ENCODE results near the gene TNP2. TPM values are rescaled to one million over a fixed set of nuclear protein-coding genes. Genes with fewer than 3 reads are reported as not detected.

TNP2 gene
- total and polyA plus RNA-seq, 8 donors, result not detected

DNA sequence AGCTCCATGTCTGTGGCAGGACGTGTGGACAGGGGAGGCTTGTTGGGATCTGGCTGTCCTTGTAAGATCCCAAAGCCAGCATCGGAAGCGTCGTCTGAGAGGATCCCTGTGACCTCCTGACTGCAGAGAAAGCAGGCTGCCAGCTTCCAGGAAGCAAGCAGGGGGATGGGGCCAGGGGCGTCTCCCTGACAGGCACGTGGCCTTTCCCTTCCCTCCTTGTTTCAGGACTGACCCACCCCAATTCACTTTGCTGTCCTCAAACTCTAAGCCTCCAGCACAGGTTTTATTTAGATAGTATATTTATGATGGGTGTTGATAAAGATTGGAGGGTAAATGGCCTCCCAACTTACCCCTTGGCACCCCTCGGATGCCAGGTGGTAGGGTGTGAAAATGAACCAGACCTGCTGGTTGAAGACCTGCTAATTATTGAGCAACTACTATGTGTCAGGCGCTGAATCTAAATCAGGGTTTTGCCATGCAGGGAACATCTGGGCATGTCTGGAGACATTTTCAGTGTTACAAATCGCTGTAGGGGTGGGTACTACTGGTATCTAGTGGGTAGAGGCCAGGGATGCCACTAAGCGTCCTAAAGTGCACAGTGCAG lies 37.7 kb downstream of the TNP2 start:
- peaks cover 0 to 3% (median 0%) of the 10 kb centered on the region in 3 donors for H3K4me1 ChIP-seq
- TF ChIP-seq, protein P1, sequence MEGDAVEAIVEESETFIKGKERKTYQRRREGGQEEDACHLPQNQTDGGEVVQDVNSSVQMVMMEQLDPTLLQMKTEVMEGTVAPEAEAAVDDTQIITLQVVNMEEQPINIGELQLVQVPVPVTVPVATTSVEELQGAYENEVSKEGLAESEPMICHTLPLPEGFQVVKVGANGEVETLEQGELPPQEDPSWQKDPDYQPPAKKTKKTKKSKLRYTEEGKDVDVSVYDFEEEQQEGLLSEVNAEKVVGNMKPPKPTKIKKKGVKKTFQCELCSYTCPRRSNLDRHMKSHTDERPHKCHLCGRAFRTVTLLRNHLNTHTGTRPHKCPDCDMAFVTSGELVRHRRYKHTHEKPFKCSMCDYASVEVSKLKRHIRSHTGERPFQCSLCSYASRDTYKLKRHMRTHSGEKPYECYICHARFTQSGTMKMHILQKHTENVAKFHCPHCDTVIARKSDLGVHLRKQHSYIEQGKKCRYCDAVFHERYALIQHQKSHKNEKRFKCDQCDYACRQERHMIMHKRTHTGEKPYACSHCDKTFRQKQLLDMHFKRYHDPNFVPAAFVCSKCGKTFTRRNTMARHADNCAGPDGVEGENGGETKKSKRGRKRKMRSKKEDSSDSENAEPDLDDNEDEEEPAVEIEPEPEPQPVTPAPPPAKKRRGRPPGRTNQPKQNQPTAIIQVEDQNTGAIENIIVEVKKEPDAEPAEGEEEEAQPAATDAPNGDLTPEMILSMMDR (IDR thresholded peaks at IDR 0.05), result no peak
- H3K4me3 ChIP-seq, result no peak overlapping the region
- H3K9me3 ChIP-seq, result no peaks in the 10 kb centered on the region
- no peaks in the 10 kb centered on the region for H3K36me3 ChIP-seq
- no peak for ATAC-seq
- no peak for FAIRE-seq
- intact Hi-C loops (cut with DNase I), result no loop called here
- WGBS, 2 donors, result 82 to 88% methylated on average over 10 of the region's 10 CpGs
- H3K27ac ChIP-seq, result no peak overlapping the region
- DNase-seq, result no peak
- H3K27me3 ChIP-seq, result no peaks in the 10 kb centered on the region

DNA sequence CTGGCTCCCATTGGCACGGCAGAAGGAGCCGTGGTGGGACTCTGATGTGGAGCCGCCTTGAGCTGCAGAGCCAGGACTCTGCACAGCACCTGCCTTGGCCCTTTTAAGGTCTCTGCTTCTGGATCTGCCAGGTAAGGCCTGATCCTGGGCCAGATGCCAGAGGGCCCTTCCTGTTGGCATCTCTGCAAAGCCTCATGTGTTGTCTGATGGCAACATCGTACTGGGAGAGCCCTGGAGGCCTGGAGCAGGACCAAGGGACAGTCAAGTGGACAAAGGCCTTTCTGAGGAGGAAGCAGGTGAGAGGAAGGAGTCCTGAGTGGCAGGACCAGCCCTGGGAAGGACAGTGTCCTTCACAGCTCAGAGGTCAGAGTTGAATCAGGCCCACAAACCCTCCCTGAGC lies 39.2 kb downstream of the TNP2 start:
- peak in 3 of 4 donors; percentile 39 to 68 (median 40) for ATAC-seq

DNA sequence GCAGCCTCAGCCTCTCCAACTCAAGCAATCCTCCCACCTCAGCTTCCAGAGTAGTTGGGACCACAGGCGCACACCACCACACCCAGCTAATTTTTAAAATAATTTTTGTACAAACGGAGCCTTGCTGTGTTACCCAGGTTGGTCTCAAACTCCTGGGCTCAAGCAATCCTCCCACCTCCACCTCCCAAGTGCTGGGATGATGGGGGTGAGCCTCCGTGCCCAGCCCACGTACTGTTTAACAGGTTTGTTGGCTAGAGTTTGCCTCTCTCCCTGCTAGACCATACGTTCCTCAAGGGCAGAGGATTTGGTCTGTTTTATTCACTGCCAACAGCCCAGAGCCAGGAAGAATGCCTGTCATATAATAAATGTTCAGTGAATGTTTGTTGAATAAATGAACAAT lies 39.7 kb downstream of the TNP2 start:
- H3K4me3 ChIP-seq, result no peak overlapping the region
- ATAC-seq (no peak), DNase-seq (no peak), FAIRE-seq (no peak)
- no peak overlapping the region for H3K27ac ChIP-seq
- no peaks in the 10 kb centered on the region for H3K4me1 ChIP-seq
- WGBS, 2 donors, result 66 to 69% methylated on average over 5 of the region's 5 CpGs
- intact Hi-C loops (cut with DNase I), result no loop called here
- no peaks in the 10 kb centered on the region for H3K36me3 ChIP-seq
- no peaks in the 10 kb centered on the region for H3K27me3 ChIP-seq
- no peaks in the 10 kb centered on the region for H3K9me3 ChIP-seq
- TF ChIP-seq, protein P1 (IDR thresholded peaks at IDR 0.05), result no peak

More for the DNA sequence above, 39.2 kb downstream of the TNP2 start:
- WGBS, 2 donors, result 68 to 71% methylated on average over 4 of the region's 4 CpGs
- TF ChIP-seq, protein P1 (IDR thresholded peaks at IDR 0.05), result no peak
- Histone ChIP-seq H3K27me3 (no peaks in the 10 kb centered on the region), H3K4me1 (no peaks in the 10 kb centered on the region), H3K36me3 (no peaks in the 10 kb centered on the region), H3K27ac (peak overlapping the region in 1 of 4 donors; percentile 33), H3K4me3 (no peak overlapping the region), H3K9me3 (no peaks in the 10 kb centered on the region)
- DNase-seq (peak in 2 of 6 donors; percentile 47 to 57), FAIRE-seq (no peak)
- intact Hi-C loops (cut with DNase I), result no loop called here

DNA sequence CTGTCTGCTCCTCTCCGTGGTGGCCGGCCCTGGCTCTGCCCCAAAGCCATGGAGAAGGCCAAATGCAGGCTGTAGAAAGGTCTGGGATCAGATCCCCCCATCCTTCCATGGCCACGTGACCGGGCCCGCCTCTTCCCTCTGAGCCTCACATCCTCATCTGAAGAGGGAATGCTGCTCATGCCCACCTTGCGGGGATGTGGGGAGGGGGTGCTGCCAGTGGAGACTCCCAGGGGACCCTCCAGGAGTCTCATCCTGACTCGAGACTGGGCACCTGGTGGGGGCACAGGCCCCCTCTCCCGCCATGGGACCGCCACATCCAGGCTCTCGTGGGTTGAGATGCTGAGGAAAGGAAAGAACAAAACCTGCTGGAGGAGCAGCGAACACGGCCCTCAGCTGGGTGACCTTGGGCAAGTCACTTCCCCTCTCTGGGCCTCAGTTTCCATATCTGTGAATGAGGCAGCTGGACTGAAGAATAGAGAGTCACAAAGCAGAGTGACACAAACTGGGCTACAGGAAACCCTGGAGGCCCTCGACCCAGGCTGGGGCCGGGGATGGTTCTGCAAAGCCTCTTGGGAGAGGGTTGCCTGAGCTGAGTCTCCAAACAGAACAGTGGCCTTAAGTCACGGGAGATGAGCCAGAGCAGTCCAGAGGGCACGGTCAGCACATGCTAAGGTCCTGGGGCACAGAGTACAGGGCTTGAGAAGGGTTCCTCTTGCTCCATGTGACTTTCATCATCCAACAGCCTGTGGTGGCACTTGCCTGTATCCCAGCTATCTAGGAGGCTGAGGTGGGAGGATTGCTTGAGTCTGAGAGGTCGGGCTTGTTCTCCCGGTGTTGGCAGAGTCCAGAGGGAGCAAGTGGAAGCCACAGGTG lies 43.2 kb downstream of the TNP2 start:
- intact Hi-C loops (cut with DNase I), result no loop called here
- H3K9me3 ChIP-seq, result no peaks in the 10 kb centered on the region
- TF ChIP-seq, protein P1 (IDR thresholded peaks at IDR 0.05), result no peak
- ATAC-seq, result no peak
- no peak overlapping the region for H3K27ac ChIP-seq
- H3K36me3 ChIP-seq, result no peaks in the 10 kb centered on the region
- no peak for FAIRE-seq
- H3K27me3 ChIP-seq, result no peaks in the 10 kb centered on the region
- no peaks in the 10 kb centered on the region for H3K4me1 ChIP-seq
- 69 to 77% methylated on average over 18 of the region's 18 CpGs for WGBS, 2 donors
- no peak for DNase-seq
- no peak overlapping the region for H3K4me3 ChIP-seq
